WTC11 (cell line): Measurements from ENCODE around the gene ACVR2A. TPM values are rescaled to one million over a fixed set of nuclear protein-coding genes. Genes with fewer than 3 reads are reported as not detected.

ENCODE experiments used
- ATAC-seq: fragments of 200-7000 bp; cut with Tn5 transposase; 2 replicates; pipeline ENCODE4 v1.10.0; 2021; ENCODE audit warnings: mild to moderate bottlenecking, moderate library complexity
- CTCF ChIA-PET: fragments of 300-600 bp; sonication (Branson Sonifier 250); formaldehyde crosslinking; loops from one replicate; lab custom pipeline; 2021; ENCODE audit warnings: antibody characterized with exemption; lab: Charles Lee
- POLR2A ChIA-PET: fragments of 350-600 bp; sonication (Branson Sonifier 250); formaldehyde crosslinking; loops from one replicate; lab custom pipeline; 2021; ENCODE audit warnings: antibody characterized with exemption; lab: Charles Lee
- DNase-seq: peaks from one replicate; pipeline ENCODE4 v3.0.0; 2021; ENCODE audit warnings: low spot score
- H3K27ac Mint-ChIP-seq: 2 replicates; pipeline ENCODE4 v1.8.0; 2021; ENCODE audit warnings: mixed read lengths
- H3K27me3 Mint-ChIP-seq: 2 replicates; pipeline ENCODE4 v1.8.0; 2021; ENCODE audit warnings: low read depth, mild to moderate bottlenecking, moderate library complexity, mixed read lengths
- H3K36me3 Mint-ChIP-seq: 2 replicates; pipeline ENCODE4 v1.8.0; 2021; ENCODE audit warnings: mixed read lengths
- H3K4me1 Mint-ChIP-seq: 2 replicates; pipeline ENCODE4 v1.8.0; 2022; ENCODE audit warnings: mixed read lengths
- H3K4me3 Mint-ChIP-seq: 2 replicates; pipeline ENCODE4 v1.8.0; 2021; ENCODE audit warnings: mild to moderate bottlenecking, moderate library complexity, mixed read lengths
- H3K9me3 Mint-ChIP-seq: 2 replicates; pipeline ENCODE4 v1.8.0; 2021; ENCODE audit warnings: mixed read lengths
- CBFB ChIP-seq: sonication (generic); formaldehyde crosslinking; IDR thresholded peaks from 2 replicates; pipeline ENCODE4 v1.8.1; 2022; ENCODE audit warnings: mild to moderate bottlenecking, low read depth, missing genetic modification reagents
- CREB1 ChIP-seq: sonication (generic); formaldehyde crosslinking; IDR thresholded peaks from 2 replicates; pipeline ENCODE4 v1.8.0; 2023; ENCODE audit warnings: mild to moderate bottlenecking, missing genetic modification reagents
- FOXP1 ChIP-seq: sonication (generic); formaldehyde crosslinking; IDR thresholded peaks from 2 replicates; pipeline ENCODE4 v1.8.0; 2022; ENCODE audit warnings: missing genetic modification reagents, mild to moderate bottlenecking, moderate library complexity, borderline replicate concordance
- GRHL2 ChIP-seq: fragments of 250-450 bp; sonication (Bioruptor Pico); IDR thresholded peaks from 2 replicates; pipeline ENCODE4 v1.8.0; 2022; ENCODE audit warnings: mild to moderate bottlenecking, moderate library complexity; ENCODE audit not compliant: insufficient replicate concordance, severe bottlenecking
- HMGA2 ChIP-seq: fragments of 250-450 bp; sonication (Bioruptor Pico); IDR thresholded peaks from 2 replicates; pipeline ENCODE4 v1.4.0; 2021; ENCODE audit warnings: mild to moderate bottlenecking, moderate library complexity
- MYBL2 ChIP-seq: sonication (generic); formaldehyde crosslinking; IDR thresholded peaks from 2 replicates; pipeline ENCODE4 v1.8.1; 2023; ENCODE audit warnings: mild to moderate bottlenecking, moderate library complexity, missing genetic modification reagents
- NFATC4 ChIP-seq: fragments of 250-450 bp; sonication (Bioruptor Pico); IDR thresholded peaks from 2 replicates; pipeline ENCODE4 v1.9.0; 2021; ENCODE audit warnings: mild to moderate bottlenecking
- NR1H2 ChIP-seq: sonication (generic); formaldehyde crosslinking; IDR thresholded peaks from 2 replicates; pipeline ENCODE4 v1.9.0; 2021; ENCODE audit warnings: mild to moderate bottlenecking, moderate library complexity, missing genetic modification reagents
- PRRX2 ChIP-seq: fragments of 250-450 bp; sonication (Bioruptor Pico); IDR thresholded peaks from 2 replicates; pipeline ENCODE4 v1.8.0; 2021; ENCODE audit warnings: mild to moderate bottlenecking
- TP53 ChIP-seq: sonication (generic); formaldehyde crosslinking; IDR thresholded peaks from 2 replicates; pipeline ENCODE4 v1.8.1; 2023; ENCODE audit warnings: mild to moderate bottlenecking, missing genetic modification reagents
- ZNF138 ChIP-seq: sonication (generic); formaldehyde crosslinking; conservative IDR thresholded peaks from 2 replicates; pipeline ENCODE4 v1.8.1; 2022; ENCODE audit warnings: mild to moderate bottlenecking, moderate library complexity, missing genetic modification reagents
- ZNF219 ChIP-seq: sonication (generic); formaldehyde crosslinking; IDR thresholded peaks from 2 replicates; pipeline ENCODE4 v1.8.0; 2023; ENCODE audit warnings: missing genetic modification reagents, mild to moderate bottlenecking, borderline replicate concordance
- ZNF416 ChIP-seq: fragments of 250-450 bp; sonication (Bioruptor Pico); IDR thresholded peaks from 2 replicates; pipeline ENCODE4 v1.9.0; 2021; ENCODE audit warnings: mild to moderate bottlenecking, inconsistent platforms
- total RNA-seq: library from RNA; stranded (reverse); gene quantifications from 3 replicates; pipeline ENCODE4 v1.2.3, GENCODE V29; 2021
- TF ChIP-seq, protein P1 (sequence below): sonication (generic); formaldehyde crosslinking; IDR thresholded peaks from 2 replicates; pipeline ENCODE4 v1.8.0; 2023; ENCODE audit warnings: missing genetic modification reagents, mild to moderate bottlenecking, borderline replicate concordance
- TF ChIP-seq, protein P2 (sequence below): sonication (generic); formaldehyde crosslinking; IDR thresholded peaks from 2 replicates; pipeline ENCODE4 v1.8.0; 2023; ENCODE audit warnings: mild to moderate bottlenecking, missing genetic modification reagents
- TF ChIP-seq, protein P3 (sequence below): sonication (generic); formaldehyde crosslinking; IDR thresholded peaks from 2 replicates; pipeline ENCODE4 v1.8.0; 2022; ENCODE audit warnings: mild to moderate bottlenecking, missing genetic modification reagents
- TF ChIP-seq, protein P4 (sequence below): sonication (generic); formaldehyde crosslinking; conservative IDR thresholded peaks from 2 replicates; pipeline ENCODE4 v1.8.1; 2022; ENCODE audit warnings: mild to moderate bottlenecking, missing genetic modification reagents
- TF ChIP-seq, protein P5 (sequence below): sonication (generic); formaldehyde crosslinking; IDR thresholded peaks from 2 replicates; pipeline ENCODE4 v1.8.0; 2023; ENCODE audit warnings: missing genetic modification reagents
- TF ChIP-seq, protein P6 (sequence below): fragments of 200-600 bp; IDR thresholded peaks from 2 replicates; pipeline ENCODE4 v1.8.0; 2022; ENCODE audit warnings: antibody characterized with exemption

ACVR2A gene
- total RNA-seq, 1 experiment from 2014 or later, result 11.7 TPM

DNA sequence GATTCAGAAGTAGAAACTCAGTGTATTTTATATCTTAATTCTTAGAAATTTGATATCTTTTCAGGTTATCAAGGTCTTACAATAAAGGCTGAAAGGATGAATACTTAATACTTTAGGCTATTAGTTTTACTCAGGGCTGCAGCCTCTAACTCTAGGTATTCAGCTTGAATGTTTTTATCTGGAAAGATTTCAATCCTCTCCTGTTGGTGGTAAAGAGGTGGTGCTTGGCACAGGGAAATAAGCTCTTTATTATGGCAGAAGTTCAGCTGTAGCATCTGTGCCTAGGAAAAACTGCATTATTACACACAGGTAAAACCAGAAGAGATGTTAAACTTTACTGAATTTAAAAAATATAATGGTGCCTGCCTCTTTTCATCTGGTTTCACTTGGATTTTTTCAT, 11.1 kb downstream of the ACVR2A start:
- TF ChIP-seq, protein P1, sequence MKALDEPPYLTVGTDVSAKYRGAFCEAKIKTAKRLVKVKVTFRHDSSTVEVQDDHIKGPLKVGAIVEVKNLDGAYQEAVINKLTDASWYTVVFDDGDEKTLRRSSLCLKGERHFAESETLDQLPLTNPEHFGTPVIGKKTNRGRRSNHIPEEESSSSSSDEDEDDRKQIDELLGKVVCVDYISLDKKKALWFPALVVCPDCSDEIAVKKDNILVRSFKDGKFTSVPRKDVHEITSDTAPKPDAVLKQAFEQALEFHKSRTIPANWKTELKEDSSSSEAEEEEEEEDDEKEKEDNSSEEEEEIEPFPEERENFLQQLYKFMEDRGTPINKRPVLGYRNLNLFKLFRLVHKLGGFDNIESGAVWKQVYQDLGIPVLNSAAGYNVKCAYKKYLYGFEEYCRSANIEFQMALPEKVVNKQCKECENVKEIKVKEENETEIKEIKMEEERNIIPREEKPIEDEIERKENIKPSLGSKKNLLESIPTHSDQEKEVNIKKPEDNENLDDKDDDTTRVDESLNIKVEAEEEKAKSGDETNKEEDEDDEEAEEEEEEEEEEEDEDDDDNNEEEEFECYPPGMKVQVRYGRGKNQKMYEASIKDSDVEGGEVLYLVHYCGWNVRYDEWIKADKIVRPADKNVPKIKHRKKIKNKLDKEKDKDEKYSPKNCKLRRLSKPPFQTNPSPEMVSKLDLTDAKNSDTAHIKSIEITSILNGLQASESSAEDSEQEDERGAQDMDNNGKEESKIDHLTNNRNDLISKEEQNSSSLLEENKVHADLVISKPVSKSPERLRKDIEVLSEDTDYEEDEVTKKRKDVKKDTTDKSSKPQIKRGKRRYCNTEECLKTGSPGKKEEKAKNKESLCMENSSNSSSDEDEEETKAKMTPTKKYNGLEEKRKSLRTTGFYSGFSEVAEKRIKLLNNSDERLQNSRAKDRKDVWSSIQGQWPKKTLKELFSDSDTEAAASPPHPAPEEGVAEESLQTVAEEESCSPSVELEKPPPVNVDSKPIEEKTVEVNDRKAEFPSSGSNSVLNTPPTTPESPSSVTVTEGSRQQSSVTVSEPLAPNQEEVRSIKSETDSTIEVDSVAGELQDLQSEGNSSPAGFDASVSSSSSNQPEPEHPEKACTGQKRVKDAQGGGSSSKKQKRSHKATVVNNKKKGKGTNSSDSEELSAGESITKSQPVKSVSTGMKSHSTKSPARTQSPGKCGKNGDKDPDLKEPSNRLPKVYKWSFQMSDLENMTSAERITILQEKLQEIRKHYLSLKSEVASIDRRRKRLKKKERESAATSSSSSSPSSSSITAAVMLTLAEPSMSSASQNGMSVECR, result no peak
- no peak for TF ChIP-seq MYBL2 (CRISPR knock-in tag)
- TF ChIP-seq, protein P2, sequence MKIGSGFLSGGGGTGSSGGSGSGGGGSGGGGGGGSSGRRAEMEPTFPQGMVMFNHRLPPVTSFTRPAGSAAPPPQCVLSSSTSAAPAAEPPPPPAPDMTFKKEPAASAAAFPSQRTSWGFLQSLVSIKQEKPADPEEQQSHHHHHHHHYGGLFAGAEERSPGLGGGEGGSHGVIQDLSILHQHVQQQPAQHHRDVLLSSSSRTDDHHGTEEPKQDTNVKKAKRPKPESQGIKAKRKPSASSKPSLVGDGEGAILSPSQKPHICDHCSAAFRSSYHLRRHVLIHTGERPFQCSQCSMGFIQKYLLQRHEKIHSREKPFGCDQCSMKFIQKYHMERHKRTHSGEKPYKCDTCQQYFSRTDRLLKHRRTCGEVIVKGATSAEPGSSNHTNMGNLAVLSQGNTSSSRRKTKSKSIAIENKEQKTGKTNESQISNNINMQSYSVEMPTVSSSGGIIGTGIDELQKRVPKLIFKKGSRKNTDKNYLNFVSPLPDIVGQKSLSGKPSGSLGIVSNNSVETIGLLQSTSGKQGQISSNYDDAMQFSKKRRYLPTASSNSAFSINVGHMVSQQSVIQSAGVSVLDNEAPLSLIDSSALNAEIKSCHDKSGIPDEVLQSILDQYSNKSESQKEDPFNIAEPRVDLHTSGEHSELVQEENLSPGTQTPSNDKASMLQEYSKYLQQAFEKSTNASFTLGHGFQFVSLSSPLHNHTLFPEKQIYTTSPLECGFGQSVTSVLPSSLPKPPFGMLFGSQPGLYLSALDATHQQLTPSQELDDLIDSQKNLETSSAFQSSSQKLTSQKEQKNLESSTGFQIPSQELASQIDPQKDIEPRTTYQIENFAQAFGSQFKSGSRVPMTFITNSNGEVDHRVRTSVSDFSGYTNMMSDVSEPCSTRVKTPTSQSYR, result no peak
- no peak for TF ChIP-seq PRRX2 (CRISPR knock-in tag)
- TF ChIP-seq NR1H2 (CRISPR knock-in tag), result no peak
- TF ChIP-seq TP53 (CRISPR knock-in tag), result no peak
- TF ChIP-seq NFATC4, result no peak
- TF ChIP-seq, protein P3, sequence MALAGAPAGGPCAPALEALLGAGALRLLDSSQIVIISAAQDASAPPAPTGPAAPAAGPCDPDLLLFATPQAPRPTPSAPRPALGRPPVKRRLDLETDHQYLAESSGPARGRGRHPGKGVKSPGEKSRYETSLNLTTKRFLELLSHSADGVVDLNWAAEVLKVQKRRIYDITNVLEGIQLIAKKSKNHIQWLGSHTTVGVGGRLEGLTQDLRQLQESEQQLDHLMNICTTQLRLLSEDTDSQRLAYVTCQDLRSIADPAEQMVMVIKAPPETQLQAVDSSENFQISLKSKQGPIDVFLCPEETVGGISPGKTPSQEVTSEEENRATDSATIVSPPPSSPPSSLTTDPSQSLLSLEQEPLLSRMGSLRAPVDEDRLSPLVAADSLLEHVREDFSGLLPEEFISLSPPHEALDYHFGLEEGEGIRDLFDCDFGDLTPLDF (CRISPR knock-in tag), result no peak
- TF ChIP-seq ZNF138 (CRISPR knock-in tag), result no peak
- no peak for TF ChIP-seq CBFB
- no peak for TF ChIP-seq HMGA2 (CRISPR knock-in tag)
- TF ChIP-seq, protein P4, sequence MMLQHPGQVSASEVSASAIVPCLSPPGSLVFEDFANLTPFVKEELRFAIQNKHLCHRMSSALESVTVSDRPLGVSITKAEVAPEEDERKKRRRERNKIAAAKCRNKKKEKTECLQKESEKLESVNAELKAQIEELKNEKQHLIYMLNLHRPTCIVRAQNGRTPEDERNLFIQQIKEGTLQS, result no peak
- TF ChIP-seq GRHL2 (CRISPR knock-in tag), result no peak
- TF ChIP-seq, protein P5, sequence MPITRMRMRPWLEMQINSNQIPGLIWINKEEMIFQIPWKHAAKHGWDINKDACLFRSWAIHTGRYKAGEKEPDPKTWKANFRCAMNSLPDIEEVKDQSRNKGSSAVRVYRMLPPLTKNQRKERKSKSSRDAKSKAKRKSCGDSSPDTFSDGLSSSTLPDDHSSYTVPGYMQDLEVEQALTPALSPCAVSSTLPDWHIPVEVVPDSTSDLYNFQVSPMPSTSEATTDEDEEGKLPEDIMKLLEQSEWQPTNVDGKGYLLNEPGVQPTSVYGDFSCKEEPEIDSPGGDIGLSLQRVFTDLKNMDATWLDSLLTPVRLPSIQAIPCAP (CRISPR knock-in tag), result no peak
- TF ChIP-seq ZNF219 (CRISPR knock-in tag), result no peak
- ChIA-PET CTCF (interaction anchor here (0.6 to 1.7 kb wide), 3 partner anchors 11 to 55 kb away, joined by 3 to 5 read pairs (median 3); partner anchors contain the start of gene ACVR2A), POLR2A (interaction anchor here (1.7 kb wide), 1 partner anchor 12 kb away, joined by 5 read pairs; the partner anchor contains the start of gene ACVR2A)
- ATAC-seq, result no peak
- no peaks in the 10 kb centered on the region for H3K9me3 Mint-ChIP-seq
- H3K27ac Mint-ChIP-seq, result no peak overlapping the region
- no peak overlapping the region for H3K4me3 Mint-ChIP-seq
- no peak for DNase-seq
- no peaks in the 10 kb centered on the region for H3K27me3 Mint-ChIP-seq
- peaks cover 49% of the 10 kb centered on the region for H3K4me1 Mint-ChIP-seq
- H3K36me3 Mint-ChIP-seq, result no peaks in the 10 kb centered on the region

DNA sequence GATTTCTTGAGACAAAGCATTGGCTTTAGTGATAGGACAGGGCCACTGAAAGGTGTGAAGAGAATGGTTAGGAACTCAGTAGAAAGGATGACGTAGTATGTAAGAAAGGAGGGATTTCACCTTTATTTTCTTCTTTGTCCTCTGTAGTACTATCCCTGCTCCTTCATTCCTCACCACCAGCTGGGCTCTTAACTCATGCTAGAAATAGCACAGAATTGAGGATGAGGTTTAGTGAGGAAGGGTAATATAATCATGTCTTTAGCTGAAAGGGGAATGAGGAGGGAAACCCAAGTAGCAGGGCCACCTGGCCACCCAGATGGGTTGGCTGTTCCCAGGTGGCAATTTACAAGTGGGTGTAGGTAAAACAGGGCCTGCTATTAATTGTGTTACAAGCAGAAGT, 15.2 kb downstream of the ACVR2A start:
- CTCF ChIA-PET, result interaction anchor here (1.5 kb wide), 1 partner anchor 15 kb away, joined by 7 read pairs; the partner anchor contains the start of gene ACVR2A
- Mint-ChIP-seq H3K27me3 (no peaks in the 10 kb centered on the region), H3K36me3 (no peaks in the 10 kb centered on the region), H3K4me3 (no peak overlapping the region), H3K27ac (peak overlapping the region; percentile 95), H3K9me3 (no peaks in the 10 kb centered on the region), H3K4me1 (peaks cover 65% of the 10 kb centered on the region)
- POLR2A ChIA-PET, result interaction anchor here (0.7 kb wide), 1 partner anchor 15 kb away, joined by 5 read pairs; the partner anchor contains the start of gene ACVR2A
- peak; percentile 11 for DNase-seq
- ATAC-seq, result peak; percentile 83
- TF ChIP-seq, protein P6, sequence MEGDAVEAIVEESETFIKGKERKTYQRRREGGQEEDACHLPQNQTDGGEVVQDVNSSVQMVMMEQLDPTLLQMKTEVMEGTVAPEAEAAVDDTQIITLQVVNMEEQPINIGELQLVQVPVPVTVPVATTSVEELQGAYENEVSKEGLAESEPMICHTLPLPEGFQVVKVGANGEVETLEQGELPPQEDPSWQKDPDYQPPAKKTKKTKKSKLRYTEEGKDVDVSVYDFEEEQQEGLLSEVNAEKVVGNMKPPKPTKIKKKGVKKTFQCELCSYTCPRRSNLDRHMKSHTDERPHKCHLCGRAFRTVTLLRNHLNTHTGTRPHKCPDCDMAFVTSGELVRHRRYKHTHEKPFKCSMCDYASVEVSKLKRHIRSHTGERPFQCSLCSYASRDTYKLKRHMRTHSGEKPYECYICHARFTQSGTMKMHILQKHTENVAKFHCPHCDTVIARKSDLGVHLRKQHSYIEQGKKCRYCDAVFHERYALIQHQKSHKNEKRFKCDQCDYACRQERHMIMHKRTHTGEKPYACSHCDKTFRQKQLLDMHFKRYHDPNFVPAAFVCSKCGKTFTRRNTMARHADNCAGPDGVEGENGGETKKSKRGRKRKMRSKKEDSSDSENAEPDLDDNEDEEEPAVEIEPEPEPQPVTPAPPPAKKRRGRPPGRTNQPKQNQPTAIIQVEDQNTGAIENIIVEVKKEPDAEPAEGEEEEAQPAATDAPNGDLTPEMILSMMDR, result no peak
- TF ChIP-seq ZNF416 (CRISPR knock-in tag) (no peak), FOXP1 (CRISPR knock-in tag) (no peak), CREB1 (no peak)
- TF ChIP-seq, protein P5 (CRISPR knock-in tag), result no peak
- TF ChIP-seq, protein P3 (CRISPR knock-in tag), result no peak
